Activated CD4-positive, alpha-beta T cell treated with anti-CD3 and anti-CD28 coated beads for 1 hour (primary cell): ENCODE measurements around the gene UHRF1.
"Not testable (repeated sequence)": the region's sequence is repeated elsewhere in the genome, so short reads cannot be mapped to it uniquely, and the experiment has no call there.

Experiments used
- DNase-seq: peaks from one replicate; pipeline ENCODE4 v3.0.0-alpha.2; 2020

Gene UHRF1

DNA sequence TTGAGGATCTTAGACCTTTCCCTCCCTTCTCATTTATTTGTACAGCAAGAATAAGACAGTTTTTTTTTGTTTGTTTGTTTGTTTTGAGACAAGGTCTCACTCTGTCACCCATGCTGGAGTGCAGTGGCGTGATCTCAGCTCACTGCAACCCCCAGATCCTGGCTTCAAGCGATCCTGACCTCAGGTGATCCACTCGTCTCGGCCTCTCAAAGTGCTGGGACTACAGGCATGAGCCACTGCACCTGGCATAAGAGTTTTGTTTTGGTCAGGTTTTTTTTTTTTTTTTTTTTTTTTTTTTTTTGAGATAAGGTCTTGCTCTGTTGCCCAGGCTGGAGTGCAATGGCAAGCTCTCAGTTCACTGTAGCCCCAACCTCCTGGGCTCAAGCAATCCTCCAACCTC is 29.2 kb downstream of the UHRF1 start:
- not testable (repeated sequence) for DNase-seq

DNA sequence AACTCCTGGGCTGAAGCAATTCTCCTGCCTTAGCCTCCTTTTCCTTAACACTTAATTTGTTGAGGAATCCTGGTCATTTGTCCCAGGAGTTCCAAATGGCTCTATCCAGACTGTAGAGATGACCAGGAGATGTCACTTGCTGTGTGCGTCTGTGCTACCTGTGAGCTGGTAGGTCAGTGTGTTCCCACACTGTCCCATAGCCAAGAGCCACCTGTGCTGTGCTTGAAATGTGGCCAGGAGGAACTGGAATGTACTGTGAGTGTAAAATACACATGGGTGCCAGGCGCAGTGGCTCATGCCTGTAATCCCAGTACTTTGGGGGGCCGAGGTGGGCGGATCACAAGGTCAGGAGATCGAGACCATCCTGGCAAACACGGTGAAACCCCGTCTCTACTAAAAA is 30.2 kb downstream of the UHRF1 start:
- DNase-seq: no peak

- not testable (repeated sequence) for DNase-seq
Measured at GRCh38 chr19:4941638-4942169, 32.4 kb downstream of the UHRF1 start.

DNA sequence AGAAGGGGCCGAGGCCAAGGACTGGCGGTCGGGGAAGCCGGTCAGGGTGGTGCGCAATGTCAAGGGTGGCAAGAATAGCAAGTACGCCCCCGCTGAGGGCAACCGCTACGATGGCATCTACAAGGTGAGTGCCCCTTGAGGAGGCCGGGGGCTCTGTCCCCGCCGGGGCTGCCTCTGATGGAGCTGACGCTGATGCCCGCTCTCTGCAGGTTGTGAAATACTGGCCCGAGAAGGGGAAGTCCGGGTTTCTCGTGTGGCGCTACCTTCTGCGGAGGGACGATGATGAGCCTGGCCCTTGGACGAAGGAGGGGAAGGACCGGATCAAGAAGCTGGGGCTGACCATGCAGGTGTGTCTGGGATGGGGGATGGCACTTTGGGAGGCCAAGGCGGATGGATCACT is 41.3 kb downstream of the UHRF1 start:
- not testable (repeated sequence) for DNase-seq

DNA sequence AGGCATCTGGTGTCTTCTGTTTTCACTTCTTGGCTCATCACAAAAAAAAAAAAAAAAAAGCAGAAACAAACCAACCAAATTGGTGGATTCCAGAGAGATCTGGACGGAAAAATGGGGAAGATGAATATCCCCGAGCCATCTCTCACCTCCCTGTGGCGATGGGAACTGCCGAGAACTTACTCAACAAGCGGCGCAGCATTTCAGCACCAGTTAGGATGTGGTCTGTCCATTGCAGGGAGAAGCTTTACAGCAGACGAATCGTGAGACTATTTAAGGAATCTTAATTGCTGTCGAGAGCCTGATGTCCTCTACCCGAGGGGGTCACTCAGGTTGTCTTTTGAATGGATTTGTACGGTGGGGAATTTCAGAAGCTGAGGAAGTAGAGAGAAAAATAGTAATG is 42.4 kb downstream of the UHRF1 start:
- DNase-seq: no peak

- DNase-seq: no peak
Measured at GRCh38 chr19:4952945-4953344, 43.6 kb downstream of the UHRF1 start.

GRCh38 chr19:4954320-4955149 is 45.2 kb downstream of the UHRF1 start:
- not testable (repeated sequence) for DNase-seq

DNA sequence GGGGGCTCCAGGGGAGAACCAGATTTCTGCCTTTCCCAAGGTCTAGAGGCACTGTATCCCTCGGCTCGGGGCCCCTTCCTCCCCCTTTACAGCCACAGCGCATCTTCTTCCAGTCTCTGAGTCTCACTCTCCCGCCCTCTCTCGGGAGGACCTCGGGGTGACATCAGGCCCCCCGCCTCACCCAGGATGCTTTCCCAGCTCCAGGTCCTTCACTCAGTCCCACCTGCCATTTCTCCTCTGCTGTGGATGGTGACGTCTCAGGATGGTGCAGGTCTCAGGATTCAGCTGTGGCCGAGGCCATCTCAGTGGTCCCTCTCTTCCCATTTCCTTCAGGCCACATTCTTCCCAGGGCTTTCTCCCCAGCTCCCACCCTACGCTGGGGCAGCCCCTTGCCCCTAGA is 46.0 kb downstream of the UHRF1 start:
- DNase-seq: no peak

DNA sequence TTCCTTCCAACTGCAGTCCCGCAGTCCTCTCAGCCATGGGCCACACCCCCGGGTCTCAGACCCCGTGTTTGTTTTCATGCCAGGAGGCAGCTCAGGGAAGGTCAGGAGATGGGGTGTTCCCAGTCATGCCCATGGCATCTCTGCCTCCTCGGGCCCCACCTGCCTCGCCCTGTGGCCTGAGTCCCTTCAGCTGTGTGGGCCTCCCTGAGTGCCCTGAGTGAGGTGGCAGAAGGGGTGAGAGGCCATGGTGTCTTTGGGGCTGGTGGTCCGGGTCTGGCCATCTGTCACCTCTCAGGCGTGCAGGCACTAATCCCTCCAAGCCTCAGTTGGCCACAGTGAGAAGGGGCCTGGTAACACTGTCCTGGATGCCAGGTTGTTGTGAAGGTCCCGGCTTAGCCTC is 48.7 kb downstream of the UHRF1 start:
- DNase-seq: no peak

DNA sequence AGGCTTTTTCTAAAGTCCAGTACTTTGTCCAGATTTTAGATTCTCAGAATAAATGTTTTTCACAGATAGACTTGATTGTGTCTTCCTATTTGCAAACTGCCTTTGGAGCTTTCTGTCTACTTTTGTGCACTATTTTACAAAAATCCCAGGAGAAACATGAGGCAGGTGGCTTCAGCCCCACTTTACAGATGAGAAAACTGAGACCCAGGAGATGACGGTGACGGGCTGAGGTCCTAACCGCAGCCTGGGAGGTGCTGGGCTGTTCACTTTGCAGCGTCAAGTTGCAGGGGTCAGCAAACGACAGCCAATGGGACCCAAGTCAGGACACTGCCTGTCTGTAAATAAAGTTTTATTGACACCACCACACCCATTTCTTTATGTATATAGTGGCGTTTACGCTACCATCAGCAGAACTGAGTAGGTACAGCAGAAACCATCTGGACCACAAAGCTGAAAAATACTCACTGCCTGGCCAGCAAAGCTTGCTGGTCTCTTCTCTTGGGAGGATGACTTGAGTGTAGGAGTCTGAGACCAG is 52.9 kb downstream of the UHRF1 start:
- no peak for DNase-seq

DNA sequence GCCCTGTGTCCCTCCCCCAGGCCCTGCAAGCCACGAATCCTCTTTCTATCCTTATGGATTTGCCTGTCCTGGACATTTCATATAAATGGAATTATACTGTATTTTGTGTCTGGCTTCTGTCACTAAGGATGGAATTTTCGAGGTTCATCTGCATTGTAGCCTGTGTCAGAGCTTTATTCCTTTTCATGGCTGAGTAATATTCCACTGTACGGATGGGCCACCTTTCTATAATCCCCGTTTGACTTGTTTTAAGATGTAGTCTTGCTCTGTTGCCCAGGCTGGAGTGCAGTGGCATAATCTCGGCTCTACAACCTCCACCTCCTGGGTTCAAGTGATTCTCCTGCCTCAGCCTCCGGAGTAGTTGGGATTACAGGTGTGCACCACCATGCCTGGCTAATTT is 55.8 kb downstream of the UHRF1 start:
- DNase-seq: no peak

- no peak for DNase-seq
Measured at GRCh38 chr19:4966591-4966990, 57.3 kb downstream of the UHRF1 start.

GRCh38 chr19:4967738-4968461 is 58.6 kb downstream of the UHRF1 start:
- no peak for DNase-seq

DNA sequence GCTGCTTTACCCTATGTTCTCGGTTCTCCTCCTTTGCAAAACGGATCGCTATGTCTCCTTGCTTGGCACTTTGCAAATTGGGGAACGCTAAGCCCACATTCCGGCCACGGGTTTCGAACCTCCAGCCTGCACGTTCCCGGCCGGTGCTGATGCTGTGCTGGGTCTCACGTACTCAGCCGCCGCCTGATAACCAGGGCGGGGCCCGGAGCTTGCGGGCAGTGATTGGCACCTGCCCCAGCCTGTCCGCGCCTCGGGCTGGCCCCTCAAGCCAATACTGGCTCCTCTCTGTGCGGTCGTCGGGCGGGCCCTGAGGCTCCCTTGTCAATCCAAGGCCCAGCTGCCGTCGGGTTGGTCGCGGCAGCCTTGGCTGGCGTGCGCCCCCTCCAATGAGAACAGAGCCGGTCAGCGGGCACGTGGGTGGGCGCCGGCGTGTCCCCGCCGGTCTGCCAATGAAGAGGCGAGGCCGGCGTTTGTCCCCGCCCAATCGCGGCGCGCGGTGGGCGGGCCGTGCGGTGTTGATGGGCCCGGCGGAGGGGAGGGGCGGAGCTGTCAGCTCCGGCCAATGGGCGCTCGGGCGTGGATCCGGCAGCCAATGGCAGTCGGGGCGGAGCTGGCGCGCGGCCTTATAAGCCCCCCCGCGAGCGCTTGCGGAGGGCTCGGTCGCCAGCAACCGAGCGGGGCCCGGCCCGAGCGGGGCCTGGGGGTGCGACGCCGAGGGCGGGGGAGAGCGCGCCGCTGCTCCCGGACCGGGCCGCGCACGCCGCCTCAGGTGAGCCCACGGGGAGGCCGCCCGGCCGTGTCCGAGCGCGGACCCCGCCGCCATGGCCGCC is 59.4 kb downstream of the UHRF1 start, which contains the start of gene KDM4B:
TSS of gene KDM4B (plus strand) at position 652 of the 830 bp plus-strand sequence. CDS start 63,778 bp downstream, outside the sequence.
- DNase-seq: peak; percentile 99

- DNase-seq: no peak
Measured at GRCh38 chr19:4969292-4969771, 60.0 kb downstream of the UHRF1 start.

- DNase-seq: no peak
Measured at GRCh38 chr19:4969772-4970531, 60.7 kb downstream of the UHRF1 start.

GRCh38 chr19:4970558-4971423 is 61.5 kb downstream of the UHRF1 start:
- DNase-seq: no peak

DNA sequence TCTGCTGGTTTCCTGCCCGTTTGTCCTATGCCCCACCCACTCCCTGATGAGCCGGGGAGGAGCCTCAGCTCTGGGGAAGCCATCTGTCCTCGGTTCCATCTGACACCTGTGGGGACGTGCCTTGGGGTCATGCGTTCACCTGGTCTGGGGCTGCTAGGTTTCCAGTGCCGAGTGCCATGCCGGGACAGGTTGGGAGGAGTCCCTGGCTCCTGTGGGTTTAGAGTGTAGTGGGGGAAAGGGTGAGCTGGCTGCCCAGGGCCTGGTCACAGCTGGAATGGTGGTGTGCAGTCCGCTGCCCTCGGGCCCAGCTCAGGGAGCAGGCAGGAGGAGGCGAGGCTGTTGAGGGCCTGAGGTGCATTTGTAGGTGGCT is 62.1 kb downstream of the UHRF1 start:
- no peak for DNase-seq

DNA sequence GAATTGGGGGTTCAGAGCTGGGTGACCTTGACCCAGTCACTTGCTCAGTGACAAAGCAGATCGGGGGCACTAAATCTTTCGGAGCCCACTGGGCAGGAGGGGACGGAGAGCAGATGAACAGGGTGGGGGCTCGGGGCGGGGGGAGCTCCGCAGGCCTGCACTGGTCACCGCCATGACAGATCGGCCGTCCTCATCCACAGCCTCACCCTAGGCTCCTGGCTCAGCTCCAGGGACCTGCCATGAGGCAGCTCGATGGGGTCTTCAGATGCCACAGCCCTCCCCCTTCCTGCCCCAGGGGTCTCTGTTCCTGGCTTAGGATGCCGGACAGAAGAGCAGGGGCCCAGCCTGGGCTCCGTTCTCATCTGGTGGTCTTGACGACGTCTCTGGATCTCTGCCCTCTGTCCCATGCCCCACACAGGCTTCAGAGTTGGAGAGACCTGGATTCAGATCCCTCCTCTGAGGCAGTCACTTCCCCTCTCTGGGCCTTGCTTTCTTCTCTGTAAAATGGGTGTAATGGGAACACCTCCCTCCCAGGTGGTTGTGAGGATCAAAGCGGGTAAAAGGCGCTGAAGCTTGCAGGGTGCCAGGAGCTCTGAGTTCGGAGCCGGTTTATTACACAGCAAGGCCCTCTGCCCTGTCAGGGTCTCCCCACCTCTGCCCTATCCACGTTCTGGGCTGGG is 62.7 kb downstream of the UHRF1 start:
- DNase-seq: no peak
